ENCODE measurements around the gene PNPLA7. TPM values are rescaled to one million over a fixed set of nuclear protein-coding genes. Genes with fewer than 3 reads are reported as not detected.

Gene PNPLA7
- total RNA-seq, 4 donors from 2014 or later = 16.0 to 95.4 (median 24.9) TPM

DNA sequence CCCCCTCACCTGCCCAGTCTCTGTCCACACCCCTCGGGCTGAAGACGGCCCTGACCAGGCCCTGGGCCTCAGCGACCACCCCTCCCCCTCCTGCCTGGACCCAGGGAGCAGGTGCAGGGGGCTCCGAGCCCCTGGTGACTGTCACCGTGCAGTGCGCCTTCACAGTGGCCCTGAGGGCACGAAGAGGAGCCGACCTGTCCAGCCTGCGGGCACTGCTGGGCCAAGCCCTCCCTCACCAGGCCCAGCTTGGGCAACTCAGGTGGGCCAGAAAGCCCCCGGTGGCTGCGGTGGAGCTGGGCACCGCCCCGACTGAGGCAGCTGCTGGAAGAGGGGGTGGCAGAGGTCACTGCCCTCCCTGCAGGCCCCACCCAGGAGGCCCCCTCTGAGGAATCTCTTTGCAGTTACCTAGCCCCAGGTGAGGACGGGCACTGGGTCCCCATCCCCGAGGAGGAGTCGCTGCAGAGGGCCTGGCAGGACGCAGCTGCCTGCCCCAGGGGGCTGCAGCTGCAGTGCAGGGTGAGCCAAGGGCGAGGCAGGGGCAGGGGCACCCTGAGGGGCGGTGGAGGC, 116.8 kb downstream of the PNPLA7 start:
- no peaks in the 10 kb centered on the region for H3K9me3 ChIP-seq
- H3K36me3 ChIP-seq = no peaks in the 10 kb centered on the region
- TF ChIP-seq EP300 (IDR thresholded peaks at IDR 0.05; ENCODE audit: low read depth) (no peak), POLR2AphosphoS5 (IDR thresholded peaks at IDR 0.05) (no peak), POLR2A (IDR thresholded peaks at IDR 0.05) (no peak)
- TF ChIP-seq, protein P1, sequence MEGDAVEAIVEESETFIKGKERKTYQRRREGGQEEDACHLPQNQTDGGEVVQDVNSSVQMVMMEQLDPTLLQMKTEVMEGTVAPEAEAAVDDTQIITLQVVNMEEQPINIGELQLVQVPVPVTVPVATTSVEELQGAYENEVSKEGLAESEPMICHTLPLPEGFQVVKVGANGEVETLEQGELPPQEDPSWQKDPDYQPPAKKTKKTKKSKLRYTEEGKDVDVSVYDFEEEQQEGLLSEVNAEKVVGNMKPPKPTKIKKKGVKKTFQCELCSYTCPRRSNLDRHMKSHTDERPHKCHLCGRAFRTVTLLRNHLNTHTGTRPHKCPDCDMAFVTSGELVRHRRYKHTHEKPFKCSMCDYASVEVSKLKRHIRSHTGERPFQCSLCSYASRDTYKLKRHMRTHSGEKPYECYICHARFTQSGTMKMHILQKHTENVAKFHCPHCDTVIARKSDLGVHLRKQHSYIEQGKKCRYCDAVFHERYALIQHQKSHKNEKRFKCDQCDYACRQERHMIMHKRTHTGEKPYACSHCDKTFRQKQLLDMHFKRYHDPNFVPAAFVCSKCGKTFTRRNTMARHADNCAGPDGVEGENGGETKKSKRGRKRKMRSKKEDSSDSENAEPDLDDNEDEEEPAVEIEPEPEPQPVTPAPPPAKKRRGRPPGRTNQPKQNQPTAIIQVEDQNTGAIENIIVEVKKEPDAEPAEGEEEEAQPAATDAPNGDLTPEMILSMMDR (IDR thresholded peaks at IDR 0.05) = no peak
- 88% methylated on average over 13 of the region's 19 CpGs; no CpG with 5 or more reads in 1 of the 2 donors for WGBS, 2 donors (ENCODE audit: low coverage in 1 of 2)
- intact Hi-C loops (cut with DNase I; ENCODE audit: low total_unique reads) (no loop called here), in situ Hi-C loops (cut with MboI; ENCODE audit: low pct_ligation_motif_present in 1 of 4, low pct_unique_long_range_greater_than_20kb in 1 of 4, low sequenced_read_pairs in 3 of 4) (no loop called here)
- H3K27me3 ChIP-seq = no peaks in the 10 kb centered on the region
- DNase-seq = no peak
- H3K4me1 ChIP-seq = peaks cover 12 to 39% (median 33%) of the 10 kb centered on the region in 4 donors
- H3K4me3 ChIP-seq = no peak overlapping the region
- H3K27ac ChIP-seq = no peak overlapping the region

DNA sequence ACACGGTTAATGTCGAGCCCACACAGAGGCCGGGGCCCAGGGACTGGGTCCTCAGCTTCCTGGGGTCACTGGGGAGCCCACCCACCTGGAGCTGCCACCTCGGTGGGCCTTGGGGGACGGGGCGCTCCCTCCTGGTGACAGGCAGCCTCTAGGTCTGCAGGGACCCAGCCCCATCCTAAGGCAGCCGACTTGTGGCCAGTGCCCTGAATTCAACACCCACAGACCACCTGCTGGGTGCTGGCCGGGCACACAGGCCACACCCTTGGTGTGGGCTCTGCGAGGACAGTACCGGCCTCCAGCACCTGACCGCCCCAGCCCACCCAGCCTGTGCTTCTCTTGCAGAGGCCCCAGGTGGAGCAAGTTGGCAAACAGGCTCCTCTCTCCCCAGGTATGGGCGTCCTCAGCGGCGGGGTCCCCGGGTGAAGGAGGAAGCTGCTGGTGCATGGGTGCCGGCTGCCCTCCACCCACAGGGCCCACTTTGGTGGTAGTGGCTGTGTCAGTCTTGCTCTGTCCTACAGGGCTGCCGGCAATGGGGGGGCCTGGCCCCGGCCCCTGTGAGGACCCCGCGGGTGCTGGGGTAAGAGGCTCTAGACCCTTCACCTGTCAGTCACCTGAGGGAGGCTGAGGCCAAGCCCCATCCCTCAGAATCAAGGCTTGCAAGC, 117.4 kb downstream of the PNPLA7 start:
- no peak for TF ChIP-seq POLR2A (IDR thresholded peaks at IDR 0.05)
- TF ChIP-seq, protein P1 (IDR thresholded peaks at IDR 0.05) = no peak
- TF ChIP-seq EP300 (IDR thresholded peaks at IDR 0.05; ENCODE audit: low read depth) = no peak
- TF ChIP-seq POLR2AphosphoS5 (IDR thresholded peaks at IDR 0.05) = no peak
- peaks cover 12 to 34% (median 31%) of the 10 kb centered on the region in 4 donors for H3K4me1 ChIP-seq
- intact Hi-C loops (cut with DNase I; ENCODE audit: low total_unique reads) = no loop called here
- DNase-seq = no peak
- in situ Hi-C loops (cut with MboI; ENCODE audit: low pct_ligation_motif_present in 1 of 4, low pct_unique_long_range_greater_than_20kb in 1 of 4, low sequenced_read_pairs in 3 of 4) = no loop called here
- WGBS, 2 donors (ENCODE audit: low coverage in 1 of 2) = 94% methylated on average over 14 of the region's 20 CpGs; no CpG with 5 or more reads in 1 of the 2 donors
- H3K4me3 ChIP-seq = no peak overlapping the region
- no peaks in the 10 kb centered on the region for H3K27me3 ChIP-seq
- no peaks in the 10 kb centered on the region for H3K36me3 ChIP-seq
- H3K9me3 ChIP-seq = no peaks in the 10 kb centered on the region
- H3K27ac ChIP-seq = no peak overlapping the region

DNA sequence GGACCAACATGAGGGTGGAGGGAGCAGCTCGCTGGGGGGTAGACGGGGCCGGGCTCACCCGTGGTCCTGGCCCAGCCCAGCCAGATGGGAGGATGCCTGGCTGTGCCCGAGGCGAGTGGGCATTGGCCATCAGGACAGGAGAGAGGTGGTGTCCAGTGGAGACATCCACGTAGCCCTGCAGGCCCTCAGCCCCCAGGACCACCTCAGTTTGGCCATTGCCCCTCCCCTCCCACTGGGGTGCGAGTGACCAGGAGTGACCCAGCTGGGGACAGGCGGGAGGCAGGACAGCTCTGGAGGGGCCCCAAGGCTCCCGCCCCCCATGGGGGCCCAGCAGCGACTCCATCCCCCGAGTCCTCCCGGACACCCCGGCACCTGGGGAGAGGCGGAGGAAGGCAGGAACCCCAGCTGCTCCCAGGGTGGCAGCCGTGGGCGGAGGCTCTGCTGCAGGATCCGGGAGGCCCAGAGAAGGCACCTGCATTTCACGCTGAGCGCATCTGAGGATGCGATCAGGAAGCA, 118.7 kb downstream of the PNPLA7 start:
- H3K4me1 ChIP-seq = peaks cover 9 to 23% (median 17%) of the 10 kb centered on the region in 4 donors
- no peak for DNase-seq
- intact Hi-C loops (cut with DNase I; ENCODE audit: low total_unique reads) = no loop called here
- H3K9me3 ChIP-seq = no peaks in the 10 kb centered on the region
- in situ Hi-C loops (cut with MboI; ENCODE audit: low pct_ligation_motif_present in 1 of 4, low pct_unique_long_range_greater_than_20kb in 1 of 4, low sequenced_read_pairs in 3 of 4) = no loop called here
- no peak overlapping the region for H3K4me3 ChIP-seq
- no peak overlapping the region for H3K27ac ChIP-seq
- WGBS, 2 donors (ENCODE audit: low coverage in 1 of 2) = 73% methylated on average over 19 of the region's 21 CpGs; no CpG with 5 or more reads in 1 of the 2 donors
- no peaks in the 10 kb centered on the region for H3K27me3 ChIP-seq
- TF ChIP-seq POLR2AphosphoS5 (IDR thresholded peaks at IDR 0.05) (no peak), EP300 (IDR thresholded peaks at IDR 0.05; ENCODE audit: low read depth) (no peak), POLR2A (IDR thresholded peaks at IDR 0.05) (no peak)
- TF ChIP-seq, protein P1 (IDR thresholded peaks at IDR 0.05) = no peak
- H3K36me3 ChIP-seq = no peaks in the 10 kb centered on the region

DNA sequence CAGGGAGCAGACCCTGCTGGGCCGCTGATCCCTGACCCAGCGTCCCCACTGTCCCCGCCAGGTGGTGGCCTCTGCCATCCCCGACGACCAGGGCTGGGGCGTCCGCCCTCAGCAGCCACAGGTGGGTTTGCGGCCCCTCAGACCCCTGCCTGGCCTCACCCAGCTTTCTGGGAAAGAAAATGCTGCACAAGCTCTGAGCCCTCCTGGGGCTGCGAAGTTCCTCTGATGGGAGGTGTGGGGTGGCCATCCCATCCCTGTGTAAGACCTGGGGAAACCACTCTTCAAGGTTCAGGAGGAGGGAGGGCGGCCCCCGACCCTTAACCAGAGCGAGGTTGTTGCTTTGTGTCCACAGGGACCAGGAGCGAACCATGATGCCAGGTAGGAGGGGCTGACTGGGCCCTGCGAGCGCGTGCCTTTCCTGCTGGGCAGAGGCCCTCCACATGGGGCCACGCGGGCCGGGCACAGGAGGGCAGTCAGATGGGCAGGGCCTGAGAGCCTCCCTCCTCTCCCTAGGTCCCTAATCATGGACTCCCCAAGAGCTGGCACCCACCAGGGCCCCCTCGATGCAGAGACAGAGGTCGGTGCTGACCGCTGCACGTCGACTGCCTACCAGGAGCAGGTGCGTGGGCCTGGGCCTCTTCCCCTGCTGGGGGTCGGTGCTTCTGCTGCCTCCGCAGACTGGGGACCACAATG, 119.3 kb downstream of the PNPLA7 start:
- H3K27me3 ChIP-seq = no peaks in the 10 kb centered on the region
- DNase-seq = no peak
- TF ChIP-seq, protein P1 (IDR thresholded peaks at IDR 0.05) = no peak
- TF ChIP-seq EP300 (IDR thresholded peaks at IDR 0.05; ENCODE audit: low read depth) = no peak
- TF ChIP-seq POLR2AphosphoS5 (IDR thresholded peaks at IDR 0.05) = peak in 1 of 3 donors; percentile 11
- no peak for TF ChIP-seq POLR2A (IDR thresholded peaks at IDR 0.05)
- peaks cover 3 to 17% (median 11%) of the 10 kb centered on the region in 4 donors for H3K4me1 ChIP-seq
- H3K36me3 ChIP-seq = no peaks in the 10 kb centered on the region
- no peak overlapping the region for H3K27ac ChIP-seq
- WGBS, 2 donors (ENCODE audit: low coverage in 1 of 2) = 81% methylated on average over 18 of the region's 27 CpGs; no CpG with 5 or more reads in 1 of the 2 donors
- no peak overlapping the region for H3K4me3 ChIP-seq
- in situ Hi-C loops (cut with MboI; ENCODE audit: low pct_ligation_motif_present in 1 of 4, low pct_unique_long_range_greater_than_20kb in 1 of 4, low sequenced_read_pairs in 3 of 4) (no loop called here), intact Hi-C loops (cut with DNase I; ENCODE audit: low total_unique reads) (no loop called here)
- H3K9me3 ChIP-seq = no peaks in the 10 kb centered on the region

Measured in transverse colon (tissue), 4 donors.